ENCODE results near the gene UBR2. TPM values are rescaled to one million over a fixed set of nuclear protein-coding genes. Genes with fewer than 3 reads are reported as not detected.
A peak's percentile ranks its signal among the peaks of the same experiment; 100 is the strongest.
"Not testable (repeated sequence)": the region's sequence is repeated elsewhere in the genome, so short reads cannot be mapped to it uniquely, and the experiment has no call there.

UBR2 gene
- polyA plus RNA-seq, 4 donors: 9.0 to 24.2 (median 13.0) TPM

DNA sequence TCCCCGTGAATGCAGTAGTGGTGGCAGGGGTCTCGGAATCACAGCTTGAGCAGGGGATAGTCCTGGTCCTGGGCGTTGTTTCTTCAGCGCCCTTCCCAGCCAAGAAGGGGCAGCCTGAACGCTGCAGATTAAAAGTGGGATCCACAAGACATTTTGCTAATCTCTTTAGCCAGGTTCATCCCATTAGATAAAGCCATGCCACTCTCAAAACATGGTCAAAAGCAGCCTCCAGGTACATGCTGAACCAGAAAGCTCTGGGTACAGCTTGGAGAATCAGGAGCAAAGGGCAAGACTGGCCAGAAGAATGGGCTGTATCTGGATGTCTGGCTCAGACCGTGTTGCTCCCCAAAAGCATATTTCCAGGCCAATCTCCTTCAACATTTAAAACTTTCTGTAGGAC, 158.7 kb downstream of the UBR2 start, which contains the start of gene PRPH2:
Gene PRPH2, minus strand, starts transcription at position 101 of the 400 bp plus-strand sequence. CDS start 263 bp downstream, outside the sequence.
- Histone ChIP-seq H3K36me3 (ENCODE audit: control insufficient read depth in 3 of 3, insufficient read depth in 2 of 3, low read depth in 1 of 3, low read length in 3 of 3) (peaks cover 0 to 6% (median 0%) of the 10 kb centered on the region in 3 donors), H3K4me3 (ENCODE audit: low read depth in 1 of 3, low read length in 3 of 3) (no peak within 1 kb of the TSS), H3K9me3 (ENCODE audit: control insufficient read depth in 2 of 2, insufficient read depth in 1 of 2, low read depth in 1 of 2, low read length in 1 of 2) (no peaks in the 10 kb centered on the region), H3K27ac (ENCODE audit: low read depth in 1 of 3, low read length in 2 of 3) (no peak within 1 kb of the TSS), H3K4me1 (ENCODE audit: control insufficient read depth in 3 of 3, insufficient read depth in 2 of 3, low read depth in 1 of 3, low read length in 2 of 3) (peaks cover 0 to 5% (median 0%) of the 10 kb centered on the region in 3 donors), H3K27me3 (ENCODE audit: control insufficient read depth in 3 of 3, insufficient read depth in 3 of 3, low read length in 3 of 3) (peaks cover 0 to 7% (median 0%) of the 10 kb centered on the region in 3 donors)
- 87 to 94% (median 89%) methylated on average over 6 of the region's 6 CpGs for WGBS, 3 donors
- DNase-seq (no peak), FAIRE-seq (no peak)

DNA sequence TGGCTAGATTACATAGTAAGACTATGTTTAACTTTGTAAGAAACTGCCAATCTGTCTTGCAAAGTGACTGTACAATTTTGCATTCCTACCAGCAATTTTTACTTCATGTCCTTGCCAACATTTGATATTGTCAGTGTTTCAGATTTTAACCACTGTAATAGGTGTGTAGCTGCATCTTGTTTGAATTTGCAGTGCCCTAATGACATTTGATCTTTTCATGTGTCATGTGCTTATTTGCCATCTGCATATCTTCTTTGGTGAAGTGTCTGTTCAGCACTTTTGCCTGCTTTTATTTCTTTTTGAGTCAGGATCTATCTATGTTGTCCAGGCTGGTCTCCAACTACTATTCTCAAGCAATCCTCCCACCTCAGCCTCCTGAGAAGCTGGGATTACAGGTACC, 161.0 kb downstream of the UBR2 start:
- H3K4me3 ChIP-seq (ENCODE audit: low read depth in 1 of 3, low read length in 3 of 3): no peak overlapping the region
- no peak for DNase-seq
- H3K27ac ChIP-seq (ENCODE audit: low read depth in 1 of 3, low read length in 2 of 3): no peak overlapping the region
- FAIRE-seq: no peak
- H3K4me1 ChIP-seq (ENCODE audit: control insufficient read depth in 3 of 3, insufficient read depth in 2 of 3, low read depth in 1 of 3, low read length in 2 of 3): peaks cover 0 to 5% (median 0%) of the 10 kb centered on the region in 3 donors
- peaks cover 0 to 10% (median 0%) of the 10 kb centered on the region in 3 donors for H3K27me3 ChIP-seq (ENCODE audit: control insufficient read depth in 3 of 3, insufficient read depth in 3 of 3, low read length in 3 of 3)
- no peaks in the 10 kb centered on the region for H3K9me3 ChIP-seq (ENCODE audit: control insufficient read depth in 2 of 2, insufficient read depth in 1 of 2, low read depth in 1 of 2, low read length in 1 of 2)
- H3K36me3 ChIP-seq (ENCODE audit: control insufficient read depth in 3 of 3, insufficient read depth in 2 of 3, low read depth in 1 of 3, low read length in 3 of 3): peaks cover 0 to 6% (median 0%) of the 10 kb centered on the region in 3 donors

DNA sequence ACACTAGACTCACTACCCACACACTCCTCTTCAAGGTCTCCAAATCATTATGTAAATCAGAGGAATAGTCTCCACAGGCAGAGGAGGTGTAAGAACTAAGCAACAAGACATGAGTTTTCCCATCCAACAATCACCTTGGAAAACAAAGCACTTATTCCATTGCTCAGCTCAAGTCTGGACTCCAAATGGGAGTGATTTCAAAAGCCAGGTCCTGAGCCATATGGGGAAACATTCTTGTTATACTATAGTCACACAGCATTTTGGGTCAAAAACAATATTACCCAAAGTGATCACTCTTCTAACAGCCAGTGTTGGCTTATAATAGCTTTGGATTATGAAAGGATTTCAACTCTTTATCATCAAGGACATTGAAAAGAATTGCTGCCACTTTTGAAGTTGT, 162.2 kb downstream of the UBR2 start:
- Histone ChIP-seq H3K4me1 (ENCODE audit: control insufficient read depth in 3 of 3, insufficient read depth in 2 of 3, low read depth in 1 of 3, low read length in 2 of 3) (peaks cover 0 to 5% (median 0%) of the 10 kb centered on the region in 3 donors), H3K4me3 (ENCODE audit: low read depth in 1 of 3, low read length in 3 of 3) (no peak overlapping the region), H3K27ac (ENCODE audit: low read depth in 1 of 3, low read length in 2 of 3) (peak overlapping the region in 1 of 3 donors; percentile 50), H3K36me3 (ENCODE audit: control insufficient read depth in 3 of 3, insufficient read depth in 2 of 3, low read depth in 1 of 3, low read length in 3 of 3) (peaks cover 0 to 6% (median 0%) of the 10 kb centered on the region in 3 donors), H3K9me3 (ENCODE audit: control insufficient read depth in 2 of 2, insufficient read depth in 1 of 2, low read depth in 1 of 2, low read length in 1 of 2) (no peaks in the 10 kb centered on the region), H3K27me3 (ENCODE audit: control insufficient read depth in 3 of 3, insufficient read depth in 3 of 3, low read length in 3 of 3) (peaks cover 0 to 4% (median 0%) of the 10 kb centered on the region in 3 donors)
- FAIRE-seq (no peak), DNase-seq (no peak)

DNA sequence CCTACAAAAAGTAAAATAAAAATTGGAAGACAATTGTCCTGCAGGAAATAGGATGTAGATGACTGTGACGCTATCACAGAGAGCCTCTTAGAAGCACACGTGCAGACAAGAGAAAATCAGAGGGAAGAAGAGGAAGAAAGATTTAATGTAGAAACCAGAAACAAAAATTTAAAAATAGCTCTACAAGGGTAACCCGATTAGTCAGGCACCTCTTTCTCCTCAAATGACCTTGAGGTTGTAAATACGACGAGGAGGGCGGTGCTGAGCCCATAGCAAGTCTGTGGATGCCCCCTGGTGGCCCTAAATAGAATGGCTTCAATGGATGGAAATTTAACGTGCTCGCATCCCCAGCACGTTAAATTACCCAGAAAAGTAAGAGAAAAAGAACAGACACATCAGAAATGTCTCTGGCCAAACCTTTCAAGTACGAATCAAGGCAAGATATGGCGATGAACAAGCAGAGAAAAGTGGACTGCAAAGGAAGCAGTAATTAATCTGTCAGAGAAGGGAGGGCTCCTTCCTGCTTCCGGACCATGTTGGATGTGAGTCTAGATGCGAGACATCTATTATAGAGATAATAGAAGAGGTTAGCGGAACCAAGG, 162.8 kb downstream of the UBR2 start:
- DNase-seq: peak; percentile 89 to 91
- Histone ChIP-seq H3K27ac (ENCODE audit: low read depth in 1 of 3, low read length in 2 of 3) (peak overlapping the region; percentile 30 to 97 (median 43)), H3K27me3 (ENCODE audit: control insufficient read depth in 3 of 3, insufficient read depth in 3 of 3, low read length in 3 of 3) (peaks cover 0 to 4% (median 0%) of the 10 kb centered on the region in 3 donors), H3K36me3 (ENCODE audit: control insufficient read depth in 3 of 3, insufficient read depth in 2 of 3, low read depth in 1 of 3, low read length in 3 of 3) (peaks cover 0 to 4% (median 0%) of the 10 kb centered on the region in 3 donors), H3K4me1 (ENCODE audit: control insufficient read depth in 3 of 3, insufficient read depth in 2 of 3, low read depth in 1 of 3, low read length in 2 of 3) (peaks cover 0 to 5% (median 0%) of the 10 kb centered on the region in 3 donors), H3K9me3 (ENCODE audit: control insufficient read depth in 2 of 2, insufficient read depth in 1 of 2, low read depth in 1 of 2, low read length in 1 of 2) (no peaks in the 10 kb centered on the region), H3K4me3 (ENCODE audit: low read depth in 1 of 3, low read length in 3 of 3) (peak overlapping the region; percentile 40 to 47 (median 44))
- 2% methylated on average over 14 of the region's 14 CpGs for WGBS, 3 donors
- no peak for FAIRE-seq

DNA sequence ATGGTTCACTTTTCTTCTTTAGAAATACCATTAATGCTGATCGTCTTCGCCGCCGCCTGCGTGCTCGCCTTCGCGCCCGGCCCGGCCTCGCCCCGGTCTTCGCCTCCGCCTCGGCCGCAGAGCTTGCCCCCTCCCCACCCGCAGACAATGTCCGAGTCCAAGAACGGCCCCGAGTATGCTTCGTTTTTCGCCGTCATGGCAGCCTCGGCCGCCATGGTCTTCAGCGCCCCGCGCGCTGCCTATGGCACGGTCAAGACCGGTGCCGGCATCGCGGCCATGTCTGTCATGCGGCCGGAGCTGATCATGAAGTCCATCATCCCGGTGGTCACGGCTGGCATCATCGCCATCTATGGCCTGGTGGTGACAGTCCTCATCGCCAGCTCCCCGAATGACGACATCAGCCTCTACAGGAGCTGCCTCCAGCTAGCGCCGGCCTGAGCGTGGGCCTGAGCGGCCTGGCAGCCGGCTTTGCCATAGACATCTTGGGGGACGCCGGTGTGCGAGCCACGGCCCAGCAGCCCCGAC, 163.3 kb downstream of the UBR2 start:
- FAIRE-seq: no peak

DNA sequence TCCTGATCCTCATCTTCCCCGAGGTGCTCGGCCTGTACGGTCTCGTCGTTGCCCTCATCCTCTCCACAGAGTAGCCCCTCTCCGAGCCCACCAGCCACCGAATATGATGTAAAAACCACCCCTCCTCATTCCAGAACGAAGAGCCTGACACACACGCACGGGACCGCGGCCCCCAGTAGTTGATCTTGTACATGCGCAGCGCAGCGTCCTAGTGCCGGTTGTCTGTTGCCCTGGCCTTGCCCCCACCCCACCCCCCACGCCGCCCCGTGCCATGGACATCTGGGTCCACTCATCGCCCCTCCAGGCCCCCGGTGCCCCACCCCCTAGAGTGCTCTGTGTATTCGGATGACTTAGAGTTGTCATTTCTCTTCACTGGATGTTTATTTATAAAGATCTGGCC, 163.8 kb downstream of the UBR2 start:
- H3K27ac ChIP-seq (ENCODE audit: low read depth in 1 of 3, low read length in 2 of 3): peak overlapping the region in 2 of 3 donors; percentile 43 to 97
- 59 to 83% (median 77%) methylated on average over 22 of the region's 22 CpGs for WGBS, 3 donors
- no peaks in the 10 kb centered on the region for H3K36me3 ChIP-seq (ENCODE audit: control insufficient read depth in 3 of 3, insufficient read depth in 2 of 3, low read depth in 1 of 3, low read length in 3 of 3)
- H3K4me3 ChIP-seq (ENCODE audit: low read depth in 1 of 3, low read length in 3 of 3): peak overlapping the region in 1 of 3 donors; percentile 47
- H3K4me1 ChIP-seq (ENCODE audit: control insufficient read depth in 3 of 3, insufficient read depth in 2 of 3, low read depth in 1 of 3, low read length in 2 of 3): peaks cover 0 to 5% (median 0%) of the 10 kb centered on the region in 3 donors
- FAIRE-seq (no peak), DNase-seq (no peak)
- H3K27me3 ChIP-seq (ENCODE audit: control insufficient read depth in 3 of 3, insufficient read depth in 3 of 3, low read length in 3 of 3): peaks cover 0 to 4% (median 0%) of the 10 kb centered on the region in 3 donors
- peaks cover 0 to 8% of the 10 kb centered on the region in 2 donors for H3K9me3 ChIP-seq (ENCODE audit: control insufficient read depth in 2 of 2, insufficient read depth in 1 of 2, low read depth in 1 of 2, low read length in 1 of 2)

More for the DNA sequence above, 163.3 kb downstream of the UBR2 start:
- WGBS, 3 donors: 14 to 23% (median 15%) methylated on average over 48 to 52 of the region's 52 CpGs
- Histone ChIP-seq H3K36me3 (ENCODE audit: control insufficient read depth in 3 of 3, insufficient read depth in 2 of 3, low read depth in 1 of 3, low read length in 3 of 3) (no peaks in the 10 kb centered on the region), H3K9me3 (ENCODE audit: control insufficient read depth in 2 of 2, insufficient read depth in 1 of 2, low read depth in 1 of 2, low read length in 1 of 2) (peaks cover 0 to 4% of the 10 kb centered on the region in 2 donors), H3K4me3 (ENCODE audit: low read depth in 1 of 3, low read length in 3 of 3) (peak overlapping the region; percentile 40 to 47 (median 44)), H3K27me3 (ENCODE audit: control insufficient read depth in 3 of 3, insufficient read depth in 3 of 3, low read length in 3 of 3) (peaks cover 0 to 4% (median 0%) of the 10 kb centered on the region in 3 donors), H3K4me1 (ENCODE audit: control insufficient read depth in 3 of 3, insufficient read depth in 2 of 3, low read depth in 1 of 3, low read length in 2 of 3) (peaks cover 0 to 5% (median 0%) of the 10 kb centered on the region in 3 donors), H3K27ac (ENCODE audit: low read depth in 1 of 3, low read length in 2 of 3) (peak overlapping the region; percentile 30 to 97 (median 43))
- DNase-seq: peak in 1 of 2 donors; percentile 68

DNA sequence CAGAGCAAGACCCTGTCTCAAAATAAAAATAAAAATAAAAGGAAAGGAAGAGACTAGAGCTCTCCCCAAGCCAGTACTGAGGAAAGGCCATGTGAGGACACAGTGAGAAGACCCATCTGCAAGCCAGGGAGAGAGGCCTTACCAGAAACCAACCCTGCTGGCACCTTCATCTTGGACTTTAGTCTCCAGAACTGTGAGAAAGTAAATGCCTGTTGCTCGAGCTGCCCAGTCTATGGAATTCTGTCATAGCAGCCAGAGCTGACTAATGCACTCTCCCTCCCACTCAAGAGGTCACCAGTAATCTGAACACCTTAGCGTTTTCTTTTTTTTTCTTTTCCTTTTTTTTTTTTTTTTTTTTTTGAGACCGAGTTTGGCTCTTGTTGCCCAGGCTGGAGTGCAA, 165.9 kb downstream of the UBR2 start:
- whole genome bisulfite sequencing, 3 donors: 16 to 69% (median 25%) methylated on average over 1 to 2 of the region's 3 CpGs
- peaks cover 0 to 10% of the 10 kb centered on the region in 2 donors for H3K9me3 ChIP-seq (ENCODE audit: control insufficient read depth in 2 of 2, insufficient read depth in 1 of 2, low read depth in 1 of 2, low read length in 1 of 2)
- no peak overlapping the region for H3K27ac ChIP-seq (ENCODE audit: low read depth in 1 of 3, low read length in 2 of 3)
- DNase-seq (peak; percentile 7 to 71), FAIRE-seq (no peak)
- no peaks in the 10 kb centered on the region for H3K36me3 ChIP-seq (ENCODE audit: control insufficient read depth in 3 of 3, insufficient read depth in 2 of 3, low read depth in 1 of 3, low read length in 3 of 3)
- peaks cover 0 to 4% (median 0%) of the 10 kb centered on the region in 3 donors for H3K27me3 ChIP-seq (ENCODE audit: control insufficient read depth in 3 of 3, insufficient read depth in 3 of 3, low read length in 3 of 3)
- peaks cover 0 to 5% (median 0%) of the 10 kb centered on the region in 3 donors for H3K4me1 ChIP-seq (ENCODE audit: control insufficient read depth in 3 of 3, insufficient read depth in 2 of 3, low read depth in 1 of 3, low read length in 2 of 3)
- no peak overlapping the region for H3K4me3 ChIP-seq (ENCODE audit: low read depth in 1 of 3, low read length in 3 of 3)

DNA sequence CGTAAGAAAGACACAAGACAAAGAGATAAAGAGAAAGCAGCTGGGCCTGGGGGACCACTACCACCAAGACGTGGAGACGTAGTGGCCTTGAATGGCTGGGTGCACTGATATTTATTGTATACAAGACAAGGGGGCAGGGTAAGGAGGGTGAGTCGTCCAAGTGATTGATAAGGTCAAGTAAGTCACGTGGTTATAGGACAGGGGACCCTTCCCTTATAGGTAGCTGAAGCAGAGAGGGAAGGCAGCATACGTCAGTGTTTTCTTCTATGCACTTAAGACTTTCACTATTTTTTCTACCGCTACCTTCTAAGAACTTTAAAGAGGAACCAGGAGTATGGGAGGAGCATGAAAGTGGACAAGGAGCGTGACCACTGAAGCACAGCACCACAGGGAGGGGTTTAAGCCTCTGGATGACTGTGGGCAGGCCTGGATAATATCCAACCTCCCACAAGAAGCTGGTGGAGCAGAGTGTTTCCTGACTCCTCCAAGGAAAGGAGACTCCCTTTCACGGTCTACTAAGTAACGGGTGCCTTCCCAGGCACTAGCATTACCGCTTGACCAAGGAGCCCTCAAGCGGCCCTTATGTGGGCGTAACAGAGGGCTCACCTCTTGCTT, 170.1 kb downstream of the UBR2 start:
- not testable (repeated sequence) for H3K36me3 ChIP-seq (ENCODE audit: control insufficient read depth in 3 of 3, insufficient read depth in 2 of 3, low read depth in 1 of 3, low read length in 3 of 3); H3K4me3 ChIP-seq (ENCODE audit: low read depth in 1 of 3, low read length in 3 of 3); H3K9me3 ChIP-seq (ENCODE audit: control insufficient read depth in 2 of 2, insufficient read depth in 1 of 2, low read depth in 1 of 2, low read length in 1 of 2); FAIRE-seq; DNase-seq; H3K4me1 ChIP-seq (ENCODE audit: control insufficient read depth in 3 of 3, insufficient read depth in 2 of 3, low read depth in 1 of 3, low read length in 2 of 3); H3K27me3 ChIP-seq (ENCODE audit: control insufficient read depth in 3 of 3, insufficient read depth in 3 of 3, low read length in 3 of 3); H3K27ac ChIP-seq (ENCODE audit: low read depth in 1 of 3, low read length in 2 of 3)
- WGBS, 3 donors: 76 to 89% (median 83%) methylated on average over 13 of the region's 13 CpGs
